GM12874 (cell line): Measurements from ENCODE around the gene AEN.
A peak's percentile ranks its signal among the peaks of the same experiment; 100 is the strongest.

Experiments used
- CTCF ChIP-seq: IDR thresholded peaks from 2 replicates; pipeline ENCODE4 v1.5.1; 2011; ENCODE audit warnings: low read depth, mild to moderate bottlenecking, control low read depth, low read length, moderate library complexity; ENCODE audit not compliant: insufficient read depth

Gene AEN

GRCh38 chr15:88654430-88655102 is 33.4 kb downstream of the AEN start:
- TF ChIP-seq CTCF, result no peak

- no peak for TF ChIP-seq CTCF
Measured at GRCh38 chr15:88655103-88655553, 34.0 kb downstream of the AEN start.

GRCh38 chr15:88655800-88656488 is 34.8 kb downstream of the AEN start:
- TF ChIP-seq CTCF, result no peak

- TF ChIP-seq CTCF, result no peak
Measured at GRCh38 chr15:88656760-88657221, 35.7 kb downstream of the AEN start.

- TF ChIP-seq CTCF, result peak; percentile 65
Measured at GRCh38 chr15:88657326-88658069, 36.4 kb downstream of the AEN start.

GRCh38 chr15:88658070-88658965 is 37.2 kb downstream of the AEN start:
- TF ChIP-seq CTCF, result no peak
